Pancreas (tissue), 10 donors: ENCODE measurements around the gene RPS21. TPM values are rescaled to one million over a fixed set of nuclear protein-coding genes. Genes with fewer than 3 reads are reported as not detected.
A peak's percentile ranks its signal among the peaks of the same experiment; 100 is the strongest.

Experiments
- ATAC-seq, 4 donors: fragments of 200-7000 bp; cut with Tn5 transposase; one replicate each; pipeline versions ENCODE4 v1.8.0 to v1.9.1; 2020; ENCODE audit warnings: mild to moderate bottlenecking in 4 of 4, moderate library complexity in 4 of 4
- DNase-seq, 6 donors: peaks; one replicate each; pipeline ENCODE4 v3.0.0-alpha.2; 2020
- FAIRE-seq: peaks from 2 replicates; lab custom pipeline; 2012; peaks lifted over from hg19 to GRCh38; lab: Jason Lieb, UNC
- H3K27ac ChIP-seq, 4 donors: fragments of 200-600 bp; sonication (generic); 1 replicate in 3 of 4; 2 replicates in 1 of 4; pipeline versions ENCODE4 v1.5.0 to v1.8.0; 2020
- H3K27me3 ChIP-seq, 4 donors: fragments of 200-600 bp; one replicate each; pipeline ENCODE4 v1.8.0; 2021
- H3K36me3 ChIP-seq, 3 donors: fragments of 200-600 bp; sonication (generic) in 1 of 3; one replicate each; pipeline versions ENCODE4 v1.5.0 to v1.8.0; 2020 to 2021
- H3K4me1 ChIP-seq, 3 donors: fragments of 200-600 bp; one replicate each; pipeline ENCODE4 v1.8.0; 2021
- H3K4me3 ChIP-seq, 4 donors: fragments of 200-600 bp; sonication (generic) in 2 of 4; one replicate each; pipeline versions ENCODE4 v1.5.0 to v1.8.0; 2020 to 2021
- H3K9me3 ChIP-seq, 4 donors: fragments of 200-600 bp; one replicate each; pipeline ENCODE4 v1.8.0; 2021
- WGBS, 2 donors: extraction: QIAGEN DNeasy Blood & Tissue Kit; methylation state at CpG; one replicate each; pipeline ENCODE4 v1.1.7; 2013; 5-methylcytosine and 5-hydroxymethylcytosine counted together
- intact Hi-C, 3 donors: fragments of 100-400 bp; cut with DNase I; formaldehyde crosslinking; loops; one replicate each; pipeline versions ENCODE4 v1.11.1 to v1.14.2; 2022
- polyA plus RNA-seq, 2 donors: library from polyadenylated mRNA; stranded (reverse); fragments of 200-250 nt; gene quantifications; one replicate each; pipeline ENCODE4 v1.2.3, GENCODE V29; 2013
- total RNA-seq, 6 donors: library from RNA; stranded (reverse); fragmentation: NEBNext Ultra II Directional in 4 of 6; extraction: Animal tissue kit (Norgen Biotek cat#: 25700) in 4 of 6; gene quantifications; one replicate each; pipeline versions ENCODE4 v1.2.1 to v1.2.4, GENCODE V29; 2021 to 2023
- TF ChIP-seq, protein P1 (sequence below), 4 donors: fragments of 200-600 bp; sonication (generic) in 3 of 4; IDR thresholded peaks; one replicate each; pipeline versions ENCODE4 v1.5.0 to v1.8.0; 2021; ENCODE audit warnings: antibody characterized with exemption in 4 of 4
- donor health status: healthy with polysubstance abuse.
- donor health status: DM: no; HTN: no; CAD: no; lungs with moderate emphysema.
- donor health status: DM: no; HTN: no; CAD: no.
- donor health status: control.
- donor health status: control.
- donor health status: Bipolar disorder and iron deficiency.
- donor health status: DM: yes; HTN: yes; CAD: no.
- donor health status: DM: no; HTN: no; CAD: no.
- donor health status: DM: no; HTN: no; CAD: no.
- donor health status: DM: yes; HTN: yes; CAD: no.

Gene RPS21
- total and polyA plus RNA-seq, 8 donors, result 662 to 2,141 (median 973) TPM

DNA sequence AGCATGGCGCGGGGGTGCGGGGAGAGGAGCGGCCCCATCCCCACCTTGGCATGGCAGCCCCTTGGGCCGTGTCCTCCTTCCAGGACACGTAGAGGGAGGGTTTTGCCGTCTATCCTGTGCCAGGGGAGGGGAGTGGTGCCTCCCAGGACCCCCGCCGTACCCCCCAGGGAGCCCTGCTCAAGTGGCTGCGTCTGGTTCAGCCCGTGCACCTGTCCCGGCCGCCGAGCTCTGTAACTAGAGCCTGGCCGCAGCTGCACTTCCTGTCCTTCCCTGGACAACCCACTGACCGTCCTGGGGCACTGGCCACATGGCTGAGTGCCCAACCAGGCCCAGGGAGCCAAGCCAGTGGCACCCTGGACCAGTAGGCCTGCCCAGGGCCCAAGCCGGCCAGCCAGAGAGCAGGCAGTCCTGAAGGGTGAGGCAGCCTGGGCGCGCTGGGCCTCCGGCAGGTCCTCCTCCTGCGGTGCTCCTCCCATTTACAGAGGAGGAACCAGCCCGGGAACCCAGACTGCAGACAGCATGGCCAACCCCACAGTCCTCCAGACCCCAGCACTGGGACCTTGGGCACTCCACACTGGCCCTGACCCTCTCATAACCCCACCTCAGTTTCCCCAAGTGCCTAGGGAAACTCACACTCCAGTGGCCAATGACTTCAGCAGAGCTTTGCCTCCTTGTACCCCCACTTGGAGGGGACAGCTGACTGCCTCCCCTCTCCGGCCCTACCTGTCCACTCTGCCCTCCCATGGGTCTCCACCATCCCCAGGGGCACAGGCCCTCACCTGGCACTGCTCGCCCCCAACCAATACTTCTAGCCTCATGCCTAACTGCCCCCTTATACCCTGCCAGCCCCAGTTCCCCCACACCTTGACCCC lies 28.5 kb upstream of the RPS21 start:
- ATAC-seq (peak in 2 of 4 donors; percentile 6 to 7), DNase-seq (peak in 2 of 6 donors; percentile 61 to 81), FAIRE-seq (no peak)
- TF ChIP-seq, protein P1, sequence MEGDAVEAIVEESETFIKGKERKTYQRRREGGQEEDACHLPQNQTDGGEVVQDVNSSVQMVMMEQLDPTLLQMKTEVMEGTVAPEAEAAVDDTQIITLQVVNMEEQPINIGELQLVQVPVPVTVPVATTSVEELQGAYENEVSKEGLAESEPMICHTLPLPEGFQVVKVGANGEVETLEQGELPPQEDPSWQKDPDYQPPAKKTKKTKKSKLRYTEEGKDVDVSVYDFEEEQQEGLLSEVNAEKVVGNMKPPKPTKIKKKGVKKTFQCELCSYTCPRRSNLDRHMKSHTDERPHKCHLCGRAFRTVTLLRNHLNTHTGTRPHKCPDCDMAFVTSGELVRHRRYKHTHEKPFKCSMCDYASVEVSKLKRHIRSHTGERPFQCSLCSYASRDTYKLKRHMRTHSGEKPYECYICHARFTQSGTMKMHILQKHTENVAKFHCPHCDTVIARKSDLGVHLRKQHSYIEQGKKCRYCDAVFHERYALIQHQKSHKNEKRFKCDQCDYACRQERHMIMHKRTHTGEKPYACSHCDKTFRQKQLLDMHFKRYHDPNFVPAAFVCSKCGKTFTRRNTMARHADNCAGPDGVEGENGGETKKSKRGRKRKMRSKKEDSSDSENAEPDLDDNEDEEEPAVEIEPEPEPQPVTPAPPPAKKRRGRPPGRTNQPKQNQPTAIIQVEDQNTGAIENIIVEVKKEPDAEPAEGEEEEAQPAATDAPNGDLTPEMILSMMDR (IDR thresholded peaks at IDR 0.05), result no peak
- Histone ChIP-seq H3K27ac (peak overlapping the region; percentile 13 to 62 (median 56)), H3K27me3 (no peaks in the 10 kb centered on the region), H3K36me3 (no peaks in the 10 kb centered on the region), H3K9me3 (no peaks in the 10 kb centered on the region), H3K4me1 (peaks cover 0 to 13% (median 3%) of the 10 kb centered on the region in 3 donors), H3K4me3 (no peak overlapping the region)
- intact Hi-C loops, result no loop called here
- WGBS, 2 donors, result 68 to 72% methylated on average over 24 of the region's 24 CpGs

DNA sequence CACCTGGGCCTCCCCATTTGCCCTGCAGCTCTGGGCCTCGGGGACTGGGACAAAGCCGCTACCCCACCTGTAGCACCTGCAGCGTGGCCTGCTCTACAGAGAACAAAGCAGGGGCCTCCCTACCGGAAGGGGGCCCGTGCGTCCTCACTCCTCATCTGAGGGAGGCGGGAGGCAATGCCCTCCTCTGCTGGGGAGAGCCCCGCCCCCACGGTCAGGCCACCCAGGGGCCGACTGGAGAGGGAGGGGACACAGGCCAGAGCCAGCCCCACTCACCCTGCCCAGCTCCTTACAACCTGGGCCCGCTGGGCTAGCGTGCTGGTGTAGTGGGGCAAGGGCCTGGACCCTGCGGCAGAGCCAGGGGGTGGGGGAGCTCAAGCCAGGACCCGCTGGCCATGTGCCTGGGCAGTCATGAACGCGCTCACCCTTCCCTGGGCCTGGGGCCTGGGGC lies 27.8 kb upstream of the RPS21 start:
- no peaks in the 10 kb centered on the region for H3K36me3 ChIP-seq
- intact Hi-C loops, result no loop called here
- H3K27ac ChIP-seq, result peak overlapping the region in 3 of 4 donors; percentile 51 to 62 (median 61)
- no peak for ATAC-seq
- no peak overlapping the region for H3K4me3 ChIP-seq
- whole genome bisulfite sequencing, 2 donors, result 81 to 90% methylated on average over 16 of the region's 16 CpGs
- H3K4me1 ChIP-seq, result peaks cover 0 to 13% (median 3%) of the 10 kb centered on the region in 3 donors
- no peaks in the 10 kb centered on the region for H3K9me3 ChIP-seq
- TF ChIP-seq, protein P1 (IDR thresholded peaks at IDR 0.05), result no peak
- no peaks in the 10 kb centered on the region for H3K27me3 ChIP-seq
- no peak for FAIRE-seq
- peak in 3 of 6 donors; percentile 22 to 71 (median 45) for DNase-seq

DNA sequence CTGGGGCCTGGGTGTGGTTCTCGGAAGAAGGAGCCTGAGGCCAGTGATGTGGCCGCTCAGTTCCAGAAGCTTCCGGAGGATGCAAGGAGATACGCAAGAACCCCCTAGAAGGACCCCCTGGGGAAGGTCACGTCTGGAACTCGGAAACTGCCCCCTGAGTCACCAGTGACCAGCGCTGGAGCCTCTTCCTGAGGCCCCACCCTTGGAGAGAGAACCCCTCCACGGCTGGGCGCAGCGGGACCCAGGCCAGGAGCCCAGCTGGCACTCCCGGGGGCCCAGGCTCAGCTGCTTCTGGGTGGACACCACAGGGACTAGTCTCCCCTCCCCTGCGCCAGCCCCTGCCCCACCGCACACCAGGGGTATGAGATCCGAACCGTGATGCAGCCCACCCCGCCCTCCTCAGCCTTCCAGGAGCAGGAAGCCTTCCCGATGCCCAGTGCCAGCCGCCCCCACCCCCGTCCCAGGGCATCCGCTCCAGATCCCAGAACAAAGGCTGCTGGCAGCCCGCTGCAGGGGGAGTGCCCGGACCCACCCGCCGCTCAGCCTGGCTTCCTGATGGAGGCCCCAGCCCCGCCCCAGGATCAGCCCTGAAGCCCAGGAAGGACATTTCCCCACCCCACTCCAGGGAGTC lies 27.3 kb upstream of the RPS21 start:
- peak in 5 of 6 donors; percentile 13 to 81 (median 37) for DNase-seq
- no peaks in the 10 kb centered on the region for H3K9me3 ChIP-seq
- H3K4me3 ChIP-seq, result no peak overlapping the region
- peak overlapping the region in 3 of 4 donors; percentile 51 to 62 (median 61) for H3K27ac ChIP-seq
- H3K4me1 ChIP-seq, result peaks cover 0 to 13% (median 3%) of the 10 kb centered on the region in 3 donors
- FAIRE-seq, result no peak
- TF ChIP-seq, protein P1 (IDR thresholded peaks at IDR 0.05), result no peak
- H3K27me3 ChIP-seq, result no peaks in the 10 kb centered on the region
- no peak for ATAC-seq
- intact Hi-C loops, result no loop called here
- WGBS, 2 donors, result 80% methylated on average over 24 to 25 of the region's 25 CpGs
- H3K36me3 ChIP-seq, result no peaks in the 10 kb centered on the region

DNA sequence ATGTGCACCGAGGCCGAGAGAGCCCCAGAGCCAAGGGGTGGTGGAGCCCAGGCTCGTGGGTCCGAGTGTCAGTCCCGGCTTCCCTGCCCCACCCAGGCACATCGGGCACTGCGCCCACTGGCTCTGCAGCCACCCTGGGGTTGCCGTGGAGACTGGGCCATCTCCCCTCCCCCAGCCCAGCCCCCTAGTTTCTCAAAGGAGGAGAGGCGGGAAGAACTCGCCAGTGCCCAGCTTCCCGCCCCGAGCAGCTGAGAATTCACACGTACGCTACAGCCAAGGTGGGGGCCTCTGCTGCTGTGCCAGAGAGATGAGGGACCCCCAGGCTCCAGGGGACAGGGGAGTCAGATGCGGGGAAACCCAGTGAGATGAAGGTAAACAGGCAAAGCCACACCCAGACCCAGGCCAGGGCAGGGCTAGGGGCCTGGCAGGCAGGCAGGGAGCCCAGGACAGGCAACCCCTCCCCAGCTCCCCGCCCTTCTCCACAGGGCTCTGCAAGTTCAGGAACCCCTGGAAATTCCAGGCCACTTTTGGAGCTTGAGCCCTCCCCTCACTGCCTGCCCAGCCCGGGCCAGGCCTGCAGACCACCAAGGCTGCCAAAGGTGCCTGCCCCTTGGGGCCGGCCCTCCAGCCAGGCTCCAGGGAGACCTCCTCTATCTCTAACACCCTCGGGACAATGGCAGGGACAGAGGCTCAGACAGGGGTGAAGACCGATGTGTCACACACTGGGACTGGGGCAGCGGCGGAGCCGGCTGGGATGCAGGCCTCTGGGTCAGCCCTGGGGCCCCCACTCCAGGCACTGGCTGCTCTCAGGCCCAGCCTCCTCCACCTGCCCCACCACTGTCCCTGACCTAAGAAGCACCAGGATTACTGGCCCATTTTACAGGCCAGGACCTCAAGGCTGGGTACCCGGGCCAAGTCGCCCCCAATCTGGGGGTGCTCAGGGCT lies 25.8 kb upstream of the RPS21 start:
- intact Hi-C loops, result no loop called here
- Histone ChIP-seq H3K4me3 (no peak overlapping the region), H3K36me3 (no peaks in the 10 kb centered on the region), H3K27me3 (no peaks in the 10 kb centered on the region), H3K4me1 (peaks cover 8 to 11% (median 8%) of the 10 kb centered on the region in 3 donors), H3K27ac (peak overlapping the region; percentile 41 to 70 (median 49)), H3K9me3 (no peaks in the 10 kb centered on the region)
- DNase-seq (peak in 5 of 6 donors; percentile 22 to 70 (median 50)), FAIRE-seq (no peak), ATAC-seq (peak in 1 of 4 donors; percentile 43)
- TF ChIP-seq, protein P1 (IDR thresholded peaks at IDR 0.05), result no peak
- whole genome bisulfite sequencing, 2 donors, result 68 to 70% methylated on average over 25 of the region's 25 CpGs
